GM12801 (cell line): ENCODE measurements around the gene LY9.

ENCODE experiments used
- CTCF ChIP-seq: IDR thresholded peaks from one replicate; pipeline ENCODE4 v1.5.1; 2011; ENCODE audit warnings: control low read depth; ENCODE audit not compliant: insufficient read length; ENCODE audit errors: extremely low read depth

LY9 gene

DNA sequence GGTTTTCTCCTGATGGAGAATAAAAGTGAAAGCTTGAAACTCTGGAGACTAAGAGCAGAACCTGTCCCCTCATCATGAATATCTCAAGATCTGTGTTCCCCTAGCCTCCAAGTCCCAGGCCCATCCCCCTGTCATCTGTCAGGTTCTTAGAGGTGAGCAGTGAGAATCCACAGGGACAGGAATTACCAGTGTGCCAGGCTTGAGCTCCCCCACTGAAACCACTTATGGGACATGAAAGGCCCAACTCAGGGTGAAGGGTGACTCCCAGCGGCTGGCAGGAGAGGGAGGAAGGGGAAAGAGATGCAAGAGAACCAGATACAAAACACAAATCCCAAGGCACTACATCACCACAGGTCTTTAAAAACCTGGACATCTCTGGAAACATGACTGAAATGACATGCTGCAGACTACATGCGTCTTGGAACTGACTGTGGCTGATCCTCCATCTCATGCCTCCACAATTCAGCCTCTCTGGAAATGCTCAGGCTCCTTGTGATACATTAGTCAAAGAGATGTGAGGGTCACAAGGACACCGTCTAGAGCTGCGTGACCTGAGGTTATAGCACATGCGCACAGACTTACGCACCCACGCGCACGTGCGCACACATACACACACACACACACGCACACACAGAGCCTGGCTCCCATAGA is 6.8 kb upstream of the LY9 start:
- no peak for TF ChIP-seq CTCF

DNA sequence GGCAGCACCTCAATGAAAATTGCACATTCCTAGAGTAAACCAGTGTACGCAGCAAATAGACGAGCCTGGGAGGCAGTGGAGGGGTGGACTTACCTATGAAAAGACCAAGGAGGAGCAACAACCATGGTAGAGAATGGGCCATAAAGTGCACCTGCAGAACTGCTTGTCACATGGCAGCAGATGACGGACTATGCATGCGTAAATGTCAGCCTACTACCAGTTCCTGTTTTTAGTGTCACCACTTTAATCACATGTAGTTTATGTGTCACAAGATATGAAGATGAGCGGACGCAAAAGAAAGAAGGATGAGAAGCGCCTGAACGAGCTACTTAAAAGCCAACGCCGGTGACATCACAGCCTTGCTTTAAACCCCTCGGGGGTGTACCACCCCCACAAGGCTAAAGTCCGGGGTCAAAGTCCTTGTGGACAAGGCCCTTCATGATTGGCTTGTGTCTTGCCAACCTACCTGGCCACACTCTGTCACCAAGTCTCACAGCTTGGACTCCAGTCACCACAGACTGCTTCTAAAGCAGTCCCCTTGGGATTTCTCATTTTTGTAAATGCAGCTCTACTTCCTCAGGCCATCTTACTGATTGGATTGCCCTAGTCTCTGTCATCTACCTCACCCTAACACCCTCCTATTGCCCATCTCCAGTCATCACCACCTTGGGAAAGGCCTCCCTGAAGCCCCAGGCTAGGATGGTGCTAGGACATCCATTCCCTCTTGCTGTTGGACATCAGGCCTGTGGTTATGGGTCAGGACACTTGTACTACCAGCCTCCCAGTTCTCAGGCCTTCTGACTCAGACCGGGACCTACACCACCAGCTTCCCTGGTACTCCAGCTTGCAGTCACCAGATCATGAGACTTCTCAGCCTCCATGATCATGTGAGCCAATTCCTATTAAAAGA is 6.0 kb upstream of the LY9 start:
- no peak for TF ChIP-seq CTCF

- no peak for TF ChIP-seq CTCF
These were observed 1.6 kb upstream of the LY9 start for GRCh38 chr1:160794376-160794775.

DNA sequence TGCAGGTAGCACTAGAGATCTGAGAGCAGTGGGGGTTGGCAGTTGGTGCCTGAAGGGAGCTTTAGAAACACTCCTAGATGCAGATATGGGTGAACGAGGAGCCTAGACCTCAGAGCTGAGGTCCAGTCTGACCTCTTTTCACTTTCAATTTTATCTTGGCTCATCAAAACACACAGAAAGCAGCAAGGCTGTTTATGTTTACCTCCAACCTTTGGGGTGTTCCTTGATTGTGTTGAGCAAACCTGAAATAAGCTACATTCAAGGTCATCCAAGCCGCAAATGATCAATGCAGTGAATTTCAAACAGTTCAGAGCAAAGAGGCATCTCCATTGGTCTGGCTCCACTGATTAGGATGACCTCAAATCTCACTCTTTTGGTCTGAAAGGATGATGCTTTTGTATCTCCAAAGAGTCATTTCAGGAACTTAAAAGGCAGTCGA is 1.3 kb downstream of the LY9 start:
- no peak for TF ChIP-seq CTCF

DNA sequence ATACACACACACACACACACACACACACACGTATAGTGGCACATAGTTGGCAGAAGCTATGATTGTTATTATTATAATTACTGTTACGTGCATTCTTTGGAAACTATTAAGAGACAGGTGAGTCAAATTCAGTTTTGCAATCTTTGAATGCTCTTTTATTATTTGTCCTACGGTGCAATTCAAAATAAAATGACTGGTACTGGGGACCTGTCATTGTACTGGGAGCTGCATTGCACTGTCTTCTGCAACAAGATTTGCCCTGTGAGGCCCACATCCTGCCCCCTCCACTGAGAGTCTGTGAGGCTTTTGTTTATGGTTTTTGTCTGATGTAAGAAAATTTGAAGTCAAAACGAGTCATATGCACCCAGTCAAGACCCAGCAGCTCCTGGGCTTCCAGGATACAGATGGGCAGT is 1.9 kb downstream of the LY9 start:
- no peak for TF ChIP-seq CTCF

DNA sequence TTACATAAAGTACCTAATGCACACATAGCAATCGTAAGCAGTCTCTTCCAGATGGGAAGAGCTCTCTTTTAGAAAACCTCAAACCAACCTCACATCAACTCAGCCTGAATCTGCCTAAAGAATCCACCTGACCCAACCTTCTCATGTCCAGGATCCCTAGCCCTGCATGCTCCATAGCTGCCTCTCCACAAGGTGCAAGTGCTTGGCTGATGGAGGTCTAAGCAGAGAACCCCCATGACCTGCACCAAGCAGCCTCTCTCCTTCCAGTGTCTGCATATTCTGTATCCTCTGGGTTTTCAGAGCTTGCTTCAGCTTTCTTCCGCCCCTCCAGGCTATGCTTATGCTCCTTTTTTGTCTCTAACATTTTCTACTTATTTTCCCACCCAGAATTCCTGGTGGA is 2.5 kb downstream of the LY9 start:
- no peak for TF ChIP-seq CTCF

DNA sequence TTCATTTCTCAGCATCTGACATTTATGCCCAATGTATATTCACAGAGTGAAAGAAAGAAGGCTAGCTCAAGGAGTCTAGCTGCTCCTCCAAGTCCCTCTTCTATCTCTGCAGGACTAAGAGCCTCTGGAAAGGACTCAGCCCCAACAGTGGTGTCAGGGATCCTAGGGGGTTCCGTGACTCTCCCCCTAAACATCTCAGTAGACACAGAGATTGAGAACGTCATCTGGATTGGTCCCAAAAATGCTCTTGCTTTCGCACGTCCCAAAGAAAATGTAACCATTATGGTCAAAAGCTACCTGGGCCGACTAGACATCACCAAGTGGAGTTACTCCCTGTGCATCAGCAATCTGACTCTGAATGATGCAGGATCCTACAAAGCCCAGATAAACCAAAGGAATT is 3.7 kb downstream of the LY9 start:
- TF ChIP-seq CTCF, result no peak
